ENCODE results near the gene ATOH8. TPM values are rescaled to one million over a fixed set of nuclear protein-coding genes. Genes with fewer than 3 reads are reported as not detected.

ATOH8 gene
- total and polyA plus RNA-seq, 4 donors: 38.6 to 63.3 (median 50.5) TPM

GRCh38 chr2:85768713-85769112 is 14.9 kb downstream of the ATOH8 start:
- H3K27me3 ChIP-seq (ENCODE audit: control insufficient read depth in 3 of 3, insufficient read depth in 3 of 3, low read length in 2 of 3): no peaks in the 10 kb centered on the region
- TF ChIP-seq CTCF (IDR thresholded peaks at IDR 0.05; ENCODE audit: control extremely low read depth, extremely low read depth): no peak
- H3K9me3 ChIP-seq (ENCODE audit: control insufficient read depth in 4 of 4, insufficient read depth in 3 of 4, low read length in 3 of 4): peaks cover 0 to 1% (median 0%) of the 10 kb centered on the region in 4 donors
- peaks cover 0 to 29% (median 15%) of the 10 kb centered on the region in 4 donors for H3K36me3 ChIP-seq (ENCODE audit: control insufficient read depth in 4 of 4, insufficient read depth in 4 of 4, low read length in 4 of 4)
- WGBS, 2 donors: 57 to 90% methylated on average over 8 of the region's 8 CpGs
- no peak overlapping the region for H3K9ac ChIP-seq (ENCODE audit: insufficient read depth in 1 of 2, low read length in 2 of 2)
- H3K4me3 ChIP-seq: no peak overlapping the region
- peaks cover 21 to 87% (median 46%) of the 10 kb centered on the region in 5 donors for H3K4me1 ChIP-seq (ENCODE audit: control insufficient read depth in 5 of 5, insufficient read depth in 5 of 5, low read length in 5 of 5)
- ATAC-seq (ENCODE audit: insufficient read depth, low FRiP score): no peak
- peak; percentile 58 to 84 (median 66) for DNase-seq
- peak overlapping the region in 1 of 2 donors; percentile 11 for H3K27ac ChIP-seq (ENCODE audit: low read depth in 1 of 2, low read length in 1 of 2)

- Histone ChIP-seq H3K4me3 (no peak overlapping the region), H3K27ac (ENCODE audit: low read depth in 1 of 2, low read length in 1 of 2) (peak overlapping the region in 1 of 2 donors; percentile 6), H3K9me3 (ENCODE audit: control insufficient read depth in 4 of 4, insufficient read depth in 3 of 4, low read length in 3 of 4) (peaks cover 0 to 1% (median 0%) of the 10 kb centered on the region in 4 donors), H3K27me3 (ENCODE audit: control insufficient read depth in 3 of 3, insufficient read depth in 3 of 3, low read length in 2 of 3) (no peaks in the 10 kb centered on the region), H3K9ac (ENCODE audit: insufficient read depth in 1 of 2, low read length in 2 of 2) (no peak overlapping the region), H3K36me3 (ENCODE audit: control insufficient read depth in 4 of 4, insufficient read depth in 4 of 4, low read length in 4 of 4) (peaks cover 0 to 26% (median 11%) of the 10 kb centered on the region in 4 donors), H3K4me1 (ENCODE audit: control insufficient read depth in 5 of 5, insufficient read depth in 5 of 5, low read length in 5 of 5) (peaks cover 24 to 89% (median 48%) of the 10 kb centered on the region in 5 donors)
- no peak for TF ChIP-seq CTCF (IDR thresholded peaks at IDR 0.05; ENCODE audit: control extremely low read depth, extremely low read depth)
- ATAC-seq (ENCODE audit: insufficient read depth, low FRiP score) (no peak), DNase-seq (no peak)
- WGBS, 2 donors: 81 to 82% methylated on average over 12 of the region's 12 CpGs
Observed at GRCh38 chr2:85769236-85769982, 15.6 kb downstream of the ATOH8 start.

- ATAC-seq (ENCODE audit: insufficient read depth, low FRiP score) (no peak), DNase-seq (no peak)
- H3K4me3 ChIP-seq: no peak overlapping the region
- peaks cover 24 to 90% (median 50%) of the 10 kb centered on the region in 5 donors for H3K4me1 ChIP-seq (ENCODE audit: control insufficient read depth in 5 of 5, insufficient read depth in 5 of 5, low read length in 5 of 5)
- H3K9ac ChIP-seq (ENCODE audit: insufficient read depth in 1 of 2, low read length in 2 of 2): no peak overlapping the region
- 91 to 92% methylated on average over 7 of the region's 7 CpGs for WGBS, 2 donors
- H3K36me3 ChIP-seq (ENCODE audit: control insufficient read depth in 4 of 4, insufficient read depth in 4 of 4, low read length in 4 of 4): peaks cover 0 to 26% (median 11%) of the 10 kb centered on the region in 4 donors
- TF ChIP-seq CTCF (IDR thresholded peaks at IDR 0.05; ENCODE audit: control extremely low read depth, extremely low read depth): no peak
- no peak overlapping the region for H3K27ac ChIP-seq (ENCODE audit: low read depth in 1 of 2, low read length in 1 of 2)
- H3K9me3 ChIP-seq (ENCODE audit: control insufficient read depth in 4 of 4, insufficient read depth in 3 of 4, low read length in 3 of 4): peaks cover 0 to 1% (median 0%) of the 10 kb centered on the region in 4 donors
- H3K27me3 ChIP-seq (ENCODE audit: control insufficient read depth in 3 of 3, insufficient read depth in 3 of 3, low read length in 2 of 3): no peaks in the 10 kb centered on the region
Observed at GRCh38 chr2:85769983-85770362, 16.2 kb downstream of the ATOH8 start.

All from lung (tissue), 12 donors.